Body of pancreas (tissue), 4 donors: ENCODE data around the gene ZNF20. TPM values are rescaled to one million over a fixed set of nuclear protein-coding genes. Genes with fewer than 3 reads are reported as not detected.

Experiments used
- ATAC-seq: fragments of 150-250 bp; one replicate; pipeline ENCODE4 v1.9.1; 2016
- DNase-seq, 4 donors: peaks; one replicate each; pipeline ENCODE4 v3.0.0-alpha.2; 2019
- H3K27ac ChIP-seq, 4 donors: fragments of 200-600 bp; sonication (generic); 1 replicate in 3 of 4; 2 replicates in 1 of 4; pipeline versions ENCODE4 v1.5.1 to v1.6.1; 2016 to 2019; ENCODE audit warnings: mild to moderate bottlenecking in 1 of 4, mixed read lengths in 1 of 4, moderate library complexity in 1 of 4
- H3K27me3 ChIP-seq, 2 donors: fragments of 200-600 bp; sonication (generic); one replicate each; pipeline ENCODE4 v1.6.0; 2016; ENCODE audit warnings: mild to moderate bottlenecking in 1 of 2
- H3K36me3 ChIP-seq, 2 donors: fragments of 200-600 bp; sonication (generic); replicated peaks in 1 of 2; 2 replicates each; pipeline ENCODE4 v1.5.1; 2016; ENCODE audit warnings: low read depth in 2 of 2; ENCODE audit not compliant: insufficient read depth in 1 of 2
- H3K4me1 ChIP-seq: fragments of 200-600 bp; sonication (generic); one replicate; pipeline ENCODE4 v1.6.0; 2016
- H3K4me3 ChIP-seq, 2 donors: fragments of 200-600 bp; sonication (generic); 1 replicate in 1 of 2; 2 replicates in 1 of 2; pipeline ENCODE4 v1.5.1; 2016 to 2019
- H3K9me3 ChIP-seq, 3 donors: fragments of 200-600 bp; sonication (generic); 1 replicate in 2 of 3; 2 replicates in 1 of 3; pipeline ENCODE4 v1.5.1; 2016
- CTCF ChIP-seq, 7 experiments: fragments of 450-650 bp in 4 of 7; fragments of 200-600 bp in 3 of 7; sonication (generic) in 3 of 7; IDR thresholded peaks; one replicate each; pipeline ENCODE4 v1.5.1; 2016 to 2019; ENCODE audit warnings: antibody characterized with exemption in 7 of 7
- POLR2A ChIP-seq, 3 donors: fragments of 450-650 bp; IDR thresholded peaks; one replicate each; pipeline ENCODE4 v1.6.1; 2016; ENCODE audit warnings: antibody characterized with exemption in 3 of 3, mild to moderate bottlenecking in 2 of 3
- WGBS, 2 donors: methylation state at CpG; one replicate each; pipeline ENCODE4 v1.1.5; 2017; 5-methylcytosine and 5-hydroxymethylcytosine counted together
- intact Hi-C: fragments of 100-400 bp; cut with DNase I; formaldehyde crosslinking; loops from one replicate; pipeline ENCODE4 v1.15.1; 2023
- total RNA-seq, 2 donors: library from RNA; depleted of rRNA; stranded (reverse); fragments of >200 nt; gene quantifications; one replicate each; pipeline ENCODE4 v1.1.0, GENCODE V29; 2016

The ZNF20 gene
- total RNA-seq, 2 donors from 2014 or later = 0.66 to 4.9 TPM

DNA sequence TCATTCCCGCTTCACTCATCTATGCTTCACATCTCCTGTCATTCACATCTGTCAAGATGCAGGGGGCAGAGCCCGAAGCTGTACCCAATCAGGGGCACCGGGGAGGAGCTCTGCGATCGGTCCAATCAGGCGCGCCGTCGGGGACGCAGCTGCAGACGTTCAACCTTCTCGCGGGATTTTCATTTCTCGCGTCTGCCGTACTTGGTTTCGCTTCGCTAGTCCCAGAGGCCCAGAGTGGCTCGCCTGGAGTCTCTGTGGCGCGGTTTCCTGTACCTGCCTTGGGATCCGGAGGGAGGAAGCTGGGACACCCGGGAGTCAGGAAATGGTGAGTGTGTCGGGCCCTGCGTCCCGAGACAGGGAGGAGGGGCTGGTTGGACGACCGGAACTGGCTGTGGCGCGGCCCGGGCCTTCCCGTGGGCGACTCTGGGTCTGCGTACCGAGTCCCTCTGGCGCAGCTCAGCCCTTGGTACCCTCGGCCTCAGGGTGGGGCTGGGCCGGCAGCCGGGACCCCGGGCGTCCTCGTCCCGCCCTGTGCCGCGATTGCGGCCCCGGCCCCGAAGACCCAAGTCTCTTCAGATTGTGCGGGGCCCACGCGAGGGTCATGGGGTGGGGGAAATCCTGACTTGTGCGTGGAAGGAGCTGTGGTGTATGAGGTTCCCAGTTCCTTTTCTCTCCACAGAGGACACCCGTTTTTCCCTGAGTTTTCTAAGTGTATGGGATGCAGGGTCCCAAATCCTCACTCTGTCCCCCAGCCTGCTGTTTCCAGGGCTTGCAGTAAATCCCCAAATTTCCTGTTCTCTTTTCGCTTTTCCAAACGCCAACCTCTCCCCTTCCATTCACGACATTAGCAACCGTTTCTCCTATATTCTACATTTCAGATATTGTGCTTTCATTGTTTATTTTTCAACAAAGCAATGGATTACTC lies 23.0 kb upstream of the ZNF20 start, which contains the start of gene ZNF136:
TSS of gene ZNF136 (plus strand) at position 215 of the 925 bp plus-strand sequence. CDS start at position 323, 108 bp downstream.
- H3K36me3 ChIP-seq = no peaks in the 10 kb centered on the region

GRCh38 chr19:12162513-12162881 lies 22.3 kb upstream of the ZNF20 start:
- DNase-seq = no peak
- Histone ChIP-seq H3K36me3 (no peaks in the 10 kb centered on the region), H3K27ac (peak overlapping the region; percentile 84 to 94 (median 92)), H3K9me3 (no peaks in the 10 kb centered on the region), H3K4me1 (peaks cover 30% of the 10 kb centered on the region), H3K27me3 (no peaks in the 10 kb centered on the region), H3K4me3 (peak overlapping the region in 1 of 2 donors; percentile 76)
- ATAC-seq = no peak
- 16 to 20% methylated on average over 8 of the region's 8 CpGs for WGBS, 2 donors
- intact Hi-C loops = no loop called here
- TF ChIP-seq CTCF (IDR thresholded peaks at IDR 0.05) (no peak), POLR2A (IDR thresholded peaks at IDR 0.05) (no peak)

More for the DNA sequence above, 23.0 kb upstream of the ZNF20 start, which contains the start of gene ZNF136:
- Histone ChIP-seq H3K9me3 (no peaks in the 10 kb centered on the region), H3K27ac (peak within 1 kb of the TSS; percentile 84 to 94 (median 92)), H3K4me1 (peaks cover 30% of the 10 kb centered on the region), H3K4me3 (peak within 1 kb of the TSS; percentile 31 to 76), H3K27me3 (no peaks in the 10 kb centered on the region)
- peak; percentile 92 to 96 (median 94) for DNase-seq
- peak; percentile 99 for ATAC-seq
- TF ChIP-seq CTCF (IDR thresholded peaks at IDR 0.05) (no peak), POLR2A (IDR thresholded peaks at IDR 0.05) (peak; percentile 57 to 91 (median 86))
- 0 to 1% methylated on average over 29 to 57 of the region's 57 CpGs for WGBS, 2 donors
- intact Hi-C loops = no loop called here

- no peak overlapping the region for H3K27ac ChIP-seq
- H3K27me3 ChIP-seq = no peaks in the 10 kb centered on the region
- ATAC-seq = no peak
- intact Hi-C loops = no loop called here
- no peaks in the 10 kb centered on the region for H3K9me3 ChIP-seq
- WGBS, 2 donors = 88% methylated on average over 13 to 25 of the region's 25 CpGs
- H3K36me3 ChIP-seq = no peaks in the 10 kb centered on the region
- TF ChIP-seq POLR2A (IDR thresholded peaks at IDR 0.05) (no peak), CTCF (IDR thresholded peaks at IDR 0.05) (no peak)
- DNase-seq = no peak
- no peak overlapping the region for H3K4me3 ChIP-seq
- H3K4me1 ChIP-seq = peaks cover 17% of the 10 kb centered on the region
Observed at GRCh38 chr19:12159773-12160414, 19.7 kb upstream of the ZNF20 start.

GRCh38 chr19:12156223-12157058 lies 16.3 kb upstream of the ZNF20 start, which contains the start of gene ZNF625:
Gene ZNF625, minus strand, starts transcription at chr19:12156734. Its CDS starts 176 bp downstream, at chr19:12156558.
- Histone ChIP-seq H3K36me3 (no peaks in the 10 kb centered on the region), H3K9me3 (no peaks in the 10 kb centered on the region), H3K27ac (peak within 1 kb of the TSS; percentile 18 to 82 (median 76)), H3K4me3 (peak within 1 kb of the TSS; percentile 76 to 95), H3K27me3 (no peaks in the 10 kb centered on the region), H3K4me1 (peaks cover 4% of the 10 kb centered on the region)
- peak; percentile 97 for ATAC-seq
- 0 to 1% methylated on average over 15 to 58 of the region's 58 CpGs for WGBS, 2 donors
- intact Hi-C loops = no loop called here
- peak; percentile 84 to 91 (median 89) for DNase-seq
- TF ChIP-seq POLR2A (IDR thresholded peaks at IDR 0.05) (peak in 2 of 3 donors; percentile 70 to 74), CTCF (IDR thresholded peaks at IDR 0.05) (no peak)
